ENCODE results near the gene OR1J1.

Gene OR1J1

GRCh38 chr9:122477826-122478225 lies at the start of gene OR1J1:
TSS of gene OR1J1 (minus strand) at chr9:122477926. CDS start at chr9:122477926, 0 bp downstream.
- DNase-seq (ENCODE audit: low spot score in 2 of 2), result no peak
- Mint-ChIP-seq H3K9me3 (no peaks in the 10 kb centered on the region), H3K4me3 (no peak within 1 kb of the TSS), H3K36me3 (no peaks in the 10 kb centered on the region), H3K27ac (no peak within 1 kb of the TSS), H3K27me3 (peaks cover 8% of the 10 kb centered on the region), H3K4me1 (no peaks in the 10 kb centered on the region)
- no peak for ATAC-seq (ENCODE audit: low read depth)

- Mint-ChIP-seq H3K9me3 (no peaks in the 10 kb centered on the region), H3K36me3 (no peaks in the 10 kb centered on the region), H3K4me3 (no peak within 1 kb of the TSS), H3K27me3 (peaks cover 15% of the 10 kb centered on the region), H3K27ac (no peak within 1 kb of the TSS), H3K4me1 (no peaks in the 10 kb centered on the region)
- ATAC-seq (ENCODE audit: low read depth) (no peak), DNase-seq (ENCODE audit: low spot score in 2 of 2) (no peak)
Observed at GRCh38 chr9:122527193-122527592, 49.5 kb upstream of the OR1J1 start, which contains the start of gene OR1N1. TSS of gene OR1N1 (minus strand) at chr9:122527293. CDS start at chr9:122527293, 0 bp downstream.

GRCh38 chr9:122526602-122527001 lies 48.9 kb upstream of the OR1J1 start:
- H3K27me3 Mint-ChIP-seq, result peaks cover 15% of the 10 kb centered on the region
- no peak for ATAC-seq (ENCODE audit: low read depth)
- no peaks in the 10 kb centered on the region for H3K4me1 Mint-ChIP-seq

GRCh38 chr9:122519376-122519775 lies 41.6 kb upstream of the OR1J1 start:
- H3K9me3 Mint-ChIP-seq, result no peaks in the 10 kb centered on the region
- DNase-seq (ENCODE audit: low spot score in 2 of 2), result no peak

More at GRCh38 chr9:122526602-122527001, 48.9 kb upstream of the OR1J1 start:
- DNase-seq (ENCODE audit: low spot score in 2 of 2), result no peak
- Mint-ChIP-seq H3K9me3 (no peaks in the 10 kb centered on the region), H3K36me3 (no peaks in the 10 kb centered on the region), H3K27ac (no peak overlapping the region), H3K4me3 (no peak overlapping the region)

GRCh38 chr9:122518841-122519240 lies 41.1 kb upstream of the OR1J1 start, which contains the start of gene OR1J4:
TSS of gene OR1J4 (plus strand) at chr9:122519141. CDS start at chr9:122519141, 0 bp downstream.
- Mint-ChIP-seq H3K4me3 (no peak within 1 kb of the TSS), H3K4me1 (no peaks in the 10 kb centered on the region), H3K9me3 (no peaks in the 10 kb centered on the region), H3K36me3 (no peaks in the 10 kb centered on the region), H3K27me3 (peaks cover 7% of the 10 kb centered on the region), H3K27ac (no peak within 1 kb of the TSS)
- DNase-seq (ENCODE audit: low spot score in 2 of 2) (no peak), ATAC-seq (ENCODE audit: low read depth) (no peak)

More at GRCh38 chr9:122519376-122519775, 41.6 kb upstream of the OR1J1 start:
- Mint-ChIP-seq H3K4me3 (no peak overlapping the region), H3K36me3 (no peaks in the 10 kb centered on the region), H3K27ac (no peak overlapping the region), H3K4me1 (no peaks in the 10 kb centered on the region), H3K27me3 (peaks cover 7% of the 10 kb centered on the region)
- no peak for ATAC-seq (ENCODE audit: low read depth)

- Mint-ChIP-seq H3K4me3 (no peak overlapping the region), H3K27me3 (peaks cover 5% of the 10 kb centered on the region), H3K9me3 (no peaks in the 10 kb centered on the region), H3K36me3 (no peaks in the 10 kb centered on the region), H3K27ac (no peak overlapping the region), H3K4me1 (no peaks in the 10 kb centered on the region)
- DNase-seq (ENCODE audit: low spot score in 2 of 2), result no peak
- ATAC-seq (ENCODE audit: low read depth), result no peak
Observed at GRCh38 chr9:122518226-122518625, 40.5 kb upstream of the OR1J1 start.

- H3K36me3 Mint-ChIP-seq, result no peaks in the 10 kb centered on the region
- DNase-seq (ENCODE audit: low spot score in 2 of 2), result no peak
- H3K9me3 Mint-ChIP-seq, result no peaks in the 10 kb centered on the region
- ATAC-seq (ENCODE audit: low read depth), result no peak
- no peak within 1 kb of the TSS for H3K27ac Mint-ChIP-seq
- no peaks in the 10 kb centered on the region for H3K4me1 Mint-ChIP-seq
- no peak within 1 kb of the TSS for H3K4me3 Mint-ChIP-seq
- H3K27me3 Mint-ChIP-seq, result peaks cover 21% of the 10 kb centered on the region
Observed at GRCh38 chr9:122510502-122510901, 32.8 kb upstream of the OR1J1 start, which contains the start of gene OR1J2. TSS of gene OR1J2 (plus strand) at chr9:122510802. CDS start at chr9:122510802, 0 bp downstream.

GRCh38 chr9:122506964-122507363 lies 29.2 kb upstream of the OR1J1 start:
- Mint-ChIP-seq H3K36me3 (no peaks in the 10 kb centered on the region), H3K27ac (no peak overlapping the region), H3K9me3 (no peaks in the 10 kb centered on the region), H3K27me3 (peaks cover 23% of the 10 kb centered on the region), H3K4me3 (no peak overlapping the region), H3K4me1 (no peaks in the 10 kb centered on the region)
- no peak for ATAC-seq (ENCODE audit: low read depth)
- no peak for DNase-seq (ENCODE audit: low spot score in 2 of 2)

GRCh38 chr9:122498883-122499288 lies 21.2 kb upstream of the OR1J1 start:
- Mint-ChIP-seq H3K27ac (no peak overlapping the region), H3K36me3 (peaks cover 2% of the 10 kb centered on the region), H3K4me1 (no peaks in the 10 kb centered on the region), H3K4me3 (no peak overlapping the region), H3K27me3 (peaks cover 14% of the 10 kb centered on the region), H3K9me3 (peaks cover 3% of the 10 kb centered on the region)
- DNase-seq (ENCODE audit: low spot score in 2 of 2) (peak; percentile 5 to 27), ATAC-seq (ENCODE audit: low read depth) (no peak)

GRCh38 chr9:122479062-122479461 lies 1.3 kb upstream of the OR1J1 start:
- Mint-ChIP-seq H3K27ac (no peak overlapping the region), H3K4me3 (no peak overlapping the region), H3K4me1 (no peaks in the 10 kb centered on the region), H3K27me3 (peaks cover 5% of the 10 kb centered on the region), H3K36me3 (no peaks in the 10 kb centered on the region), H3K9me3 (no peaks in the 10 kb centered on the region)
- ATAC-seq (ENCODE audit: low read depth) (no peak), DNase-seq (ENCODE audit: low spot score in 2 of 2) (no peak)

- H3K4me3 Mint-ChIP-seq, result no peak overlapping the region
- H3K27ac Mint-ChIP-seq, result no peak overlapping the region
- DNase-seq (ENCODE audit: low spot score in 2 of 2) (no peak), ATAC-seq (ENCODE audit: low read depth) (no peak)
- no peaks in the 10 kb centered on the region for H3K36me3 Mint-ChIP-seq
- no peaks in the 10 kb centered on the region for H3K4me1 Mint-ChIP-seq
- H3K27me3 Mint-ChIP-seq, result peaks cover 8% of the 10 kb centered on the region
- H3K9me3 Mint-ChIP-seq, result no peaks in the 10 kb centered on the region
Observed at GRCh38 chr9:122477346-122477745, 380 bp downstream of the OR1J1 start.

- no peak overlapping the region for H3K4me3 Mint-ChIP-seq
- no peaks in the 10 kb centered on the region for H3K4me1 Mint-ChIP-seq
- peaks cover 8% of the 10 kb centered on the region for H3K27me3 Mint-ChIP-seq
- ATAC-seq (ENCODE audit: low read depth), result no peak
- no peak overlapping the region for H3K27ac Mint-ChIP-seq
- H3K36me3 Mint-ChIP-seq, result no peaks in the 10 kb centered on the region
- DNase-seq (ENCODE audit: low spot score in 2 of 2), result no peak
- H3K9me3 Mint-ChIP-seq, result no peaks in the 10 kb centered on the region
Observed at GRCh38 chr9:122475717-122476116, 2.0 kb downstream of the OR1J1 start.

GRCh38 chr9:122474561-122474960 lies 3.2 kb downstream of the OR1J1 start:
- H3K27ac Mint-ChIP-seq, result no peak overlapping the region
- H3K4me3 Mint-ChIP-seq, result no peak overlapping the region
- no peaks in the 10 kb centered on the region for H3K36me3 Mint-ChIP-seq
- H3K9me3 Mint-ChIP-seq, result no peaks in the 10 kb centered on the region
- H3K27me3 Mint-ChIP-seq, result peaks cover 9% of the 10 kb centered on the region
- no peak for ATAC-seq (ENCODE audit: low read depth)
- no peak for DNase-seq (ENCODE audit: low spot score in 2 of 2)
- no peaks in the 10 kb centered on the region for H3K4me1 Mint-ChIP-seq

GRCh38 chr9:122468735-122469134 lies 9.0 kb downstream of the OR1J1 start:
- Mint-ChIP-seq H3K27ac (no peak overlapping the region), H3K27me3 (peaks cover 12% of the 10 kb centered on the region), H3K36me3 (no peaks in the 10 kb centered on the region), H3K4me3 (no peak overlapping the region), H3K4me1 (peaks cover 6% of the 10 kb centered on the region), H3K9me3 (no peaks in the 10 kb centered on the region)
- DNase-seq (ENCODE audit: low spot score in 2 of 2) (no peak), ATAC-seq (ENCODE audit: low read depth) (no peak)

GRCh38 chr9:122466456-122466855 lies 11.3 kb downstream of the OR1J1 start:
- Mint-ChIP-seq H3K27me3 (peaks cover 9% of the 10 kb centered on the region), H3K36me3 (no peaks in the 10 kb centered on the region), H3K27ac (no peak overlapping the region), H3K9me3 (no peaks in the 10 kb centered on the region), H3K4me3 (no peak overlapping the region), H3K4me1 (peaks cover 6% of the 10 kb centered on the region)
- DNase-seq (ENCODE audit: low spot score in 2 of 2) (no peak), ATAC-seq (ENCODE audit: low read depth) (no peak)
